Peyer's patch (tissue), 4 donors: ENCODE measurements around the gene PDIA3. TPM values are rescaled to one million over a fixed set of nuclear protein-coding genes. Genes with fewer than 3 reads are reported as not detected.

Experiments
- DNase-seq, 3 donors: peaks; one replicate each; pipeline ENCODE4 v3.0.0-alpha.2; 2017 to 2019
- H3K27ac ChIP-seq, 4 donors: fragments of 200-600 bp; sonication (generic); one replicate each; pipeline ENCODE4 v1.5.1; 2016 to 2019
- H3K27me3 ChIP-seq, 2 donors: fragments of 200-600 bp; sonication (generic); one replicate each; pipeline ENCODE4 v1.5.1; 2019
- H3K36me3 ChIP-seq, 3 donors: fragments of 200-600 bp; sonication (generic); one replicate each; pipeline ENCODE4 v1.5.1; 2016 to 2019
- H3K4me1 ChIP-seq, 4 donors: fragments of 200-600 bp; sonication (generic); one replicate each; pipeline ENCODE4 v1.5.1; 2016 to 2019
- H3K4me3 ChIP-seq, 4 donors: fragments of 200-600 bp; sonication (generic); 1 replicate in 3 of 4; 2 replicates in 1 of 4; pipeline ENCODE4 v1.5.1; 2016 to 2019; ENCODE audit warnings: mild to moderate bottlenecking in 1 of 4
- H3K9me3 ChIP-seq, 4 donors: fragments of 200-600 bp; sonication (generic); one replicate each; pipeline ENCODE4 v1.5.1; 2016 to 2019; ENCODE audit warnings: mild to moderate bottlenecking in 1 of 4
- CTCF ChIP-seq, 6 experiments: fragments of 450-650 bp in 4 of 6; fragments of 200-600 bp in 2 of 6; sonication (generic) in 1 of 6; IDR thresholded peaks; one replicate each; pipeline ENCODE4 v1.5.1; 2017 to 2019; ENCODE audit warnings: antibody characterized with exemption in 6 of 6, mild to moderate bottlenecking in 3 of 6, moderate library complexity in 1 of 6
- POLR2A ChIP-seq, 2 donors: fragments of 450-650 bp; IDR thresholded peaks; one replicate each; pipeline ENCODE4 v1.5.1; 2017; ENCODE audit warnings: antibody characterized with exemption in 2 of 2, mild to moderate bottlenecking in 2 of 2, moderate library complexity in 2 of 2
- total RNA-seq, 4 donors: library from RNA; depleted of rRNA; stranded (reverse); fragments of >200 nt; gene quantifications; one replicate each; pipeline ENCODE4 v1.1.0, GENCODE V29; 2016

Gene PDIA3
- total RNA-seq, 4 donors from 2014 or later, result 28.9 to 136 (median 106) TPM

GRCh38 chr15:43795197-43795596, 49.0 kb downstream of the PDIA3 start:
- peak overlapping the region in 1 of 4 donors; percentile 8 for H3K27ac ChIP-seq
- no peaks in the 10 kb centered on the region for H3K9me3 ChIP-seq
- TF ChIP-seq POLR2A (IDR thresholded peaks at IDR 0.05), result no peak
- no peak for TF ChIP-seq CTCF (IDR thresholded peaks at IDR 0.05)
- H3K36me3 ChIP-seq, result peaks cover 0 to 46% (median 0%) of the 10 kb centered on the region in 3 donors
- DNase-seq, result no peak
- peaks cover 2 to 58% (median 7%) of the 10 kb centered on the region in 4 donors for H3K4me1 ChIP-seq
- no peak overlapping the region for H3K4me3 ChIP-seq
- no peaks in the 10 kb centered on the region for H3K27me3 ChIP-seq

GRCh38 chr15:43795997-43796396, 49.8 kb downstream of the PDIA3 start:
- Histone ChIP-seq H3K27ac (no peak overlapping the region), H3K27me3 (no peaks in the 10 kb centered on the region), H3K9me3 (no peaks in the 10 kb centered on the region), H3K4me3 (no peak overlapping the region), H3K36me3 (peaks cover 0 to 46% (median 0%) of the 10 kb centered on the region in 3 donors), H3K4me1 (peaks cover 5 to 58% (median 7%) of the 10 kb centered on the region in 4 donors)
- no peak for DNase-seq
- TF ChIP-seq CTCF (IDR thresholded peaks at IDR 0.05) (no peak), POLR2A (IDR thresholded peaks at IDR 0.05) (no peak)

- TF ChIP-seq CTCF (IDR thresholded peaks at IDR 0.05), result no peak
- no peak for TF ChIP-seq POLR2A (IDR thresholded peaks at IDR 0.05)
- no peak for DNase-seq
- no peak overlapping the region for H3K27ac ChIP-seq
- H3K4me3 ChIP-seq, result no peak overlapping the region
- no peaks in the 10 kb centered on the region for H3K27me3 ChIP-seq
- peaks cover 5 to 63% (median 10%) of the 10 kb centered on the region in 4 donors for H3K4me1 ChIP-seq
- H3K36me3 ChIP-seq, result peaks cover 0 to 46% (median 0%) of the 10 kb centered on the region in 3 donors
- no peaks in the 10 kb centered on the region for H3K9me3 ChIP-seq
Observed at GRCh38 chr15:43796566-43796965, 50.3 kb downstream of the PDIA3 start.

GRCh38 chr15:43799209-43799944, 53.1 kb downstream of the PDIA3 start:
- no peak for TF ChIP-seq CTCF (IDR thresholded peaks at IDR 0.05)
- TF ChIP-seq POLR2A (IDR thresholded peaks at IDR 0.05), result no peak
- Histone ChIP-seq H3K36me3 (peaks cover 0 to 49% (median 0%) of the 10 kb centered on the region in 3 donors), H3K9me3 (no peaks in the 10 kb centered on the region), H3K4me3 (no peak overlapping the region), H3K4me1 (peaks cover 3 to 52% (median 6%) of the 10 kb centered on the region in 4 donors), H3K27ac (peak overlapping the region; percentile 77 to 96 (median 83)), H3K27me3 (no peaks in the 10 kb centered on the region)
- DNase-seq, result no peak

GRCh38 chr15:43799945-43800285, 53.7 kb downstream of the PDIA3 start, which contains the start of gene SERINC4:
TSS of gene SERINC4 (minus strand) at chr15:43800220. CDS start at chr15:43799986, 234 bp downstream.
- Histone ChIP-seq H3K4me3 (peak within 1 kb of the TSS; percentile 59 to 82 (median 77)), H3K27me3 (no peaks in the 10 kb centered on the region), H3K9me3 (no peaks in the 10 kb centered on the region), H3K27ac (peak within 1 kb of the TSS; percentile 77 to 96 (median 83)), H3K36me3 (peaks cover 0 to 50% (median 0%) of the 10 kb centered on the region in 3 donors), H3K4me1 (peaks cover 2 to 47% (median 6%) of the 10 kb centered on the region in 4 donors)
- TF ChIP-seq POLR2A (IDR thresholded peaks at IDR 0.05) (no peak), CTCF (IDR thresholded peaks at IDR 0.05) (no peak)
- no peak for DNase-seq
